ENCODE data around the gene PCDH8.

The PCDH8 gene

GRCh38 chr13:52835071-52835839 is 13.2 kb downstream of the PCDH8 start:
- Histone ChIP-seq H3K9ac (no peak overlapping the region), H2AFZ (ENCODE audit: low read depth) (no peak overlapping the region), H4K20me1 (ENCODE audit: insufficient read depth) (no peaks in the 10 kb centered on the region), H3K27me3 (ENCODE audit: insufficient read depth, low read depth) (no peaks in the 10 kb centered on the region), H3K4me2 (no peak overlapping the region), H3K27ac (no peak overlapping the region), H3K79me2 (ENCODE audit: insufficient read depth, low read depth) (no peaks in the 10 kb centered on the region), H3K36me3 (ENCODE audit: insufficient read depth) (no peaks in the 10 kb centered on the region), H3K4me3 (IDR thresholded peaks at IDR 0.05; ENCODE audit: insufficient read depth, low read depth, low read length) (no peak overlapping the region), H3K4me1 (ENCODE audit: low read depth, poor library complexity, severe bottlenecking) (peaks cover 3% of the 10 kb centered on the region)
- no peak for TF ChIP-seq CTCF (conservative IDR thresholded peaks at IDR 0.05; ENCODE audit: low read depth, low read length)

- Histone ChIP-seq H3K79me2 (ENCODE audit: insufficient read depth, low read depth) (no peaks in the 10 kb centered on the region), H2AFZ (ENCODE audit: low read depth) (no peak overlapping the region), H4K20me1 (ENCODE audit: insufficient read depth) (no peaks in the 10 kb centered on the region), H3K27me3 (ENCODE audit: insufficient read depth, low read depth) (no peaks in the 10 kb centered on the region), H3K36me3 (ENCODE audit: insufficient read depth) (no peaks in the 10 kb centered on the region), H3K4me1 (ENCODE audit: low read depth, poor library complexity, severe bottlenecking) (peaks cover 3% of the 10 kb centered on the region), H3K27ac (no peak overlapping the region), H3K4me2 (no peak overlapping the region), H3K4me3 (IDR thresholded peaks at IDR 0.05; ENCODE audit: insufficient read depth, low read depth, low read length) (no peak overlapping the region), H3K9ac (no peak overlapping the region)
- TF ChIP-seq CTCF (conservative IDR thresholded peaks at IDR 0.05; ENCODE audit: low read depth, low read length) = no peak
Observed at GRCh38 chr13:52833296-52833875, 15.1 kb downstream of the PCDH8 start.

- Histone ChIP-seq H3K27ac (no peak overlapping the region), H4K20me1 (ENCODE audit: insufficient read depth) (no peaks in the 10 kb centered on the region), H3K4me3 (IDR thresholded peaks at IDR 0.05; ENCODE audit: insufficient read depth, low read depth, low read length) (no peak overlapping the region), H3K79me2 (ENCODE audit: insufficient read depth, low read depth) (no peaks in the 10 kb centered on the region), H2AFZ (ENCODE audit: low read depth) (no peak overlapping the region), H3K27me3 (ENCODE audit: insufficient read depth, low read depth) (no peaks in the 10 kb centered on the region), H3K4me2 (no peak overlapping the region), H3K36me3 (ENCODE audit: insufficient read depth) (no peaks in the 10 kb centered on the region), H3K9ac (no peak overlapping the region), H3K4me1 (ENCODE audit: low read depth, poor library complexity, severe bottlenecking) (no peaks in the 10 kb centered on the region)
- TF ChIP-seq CTCF (conservative IDR thresholded peaks at IDR 0.05; ENCODE audit: low read depth, low read length) = no peak
Observed at GRCh38 chr13:52832313-52832712, 16.1 kb downstream of the PCDH8 start.

GRCh38 chr13:52830946-52831345 is 17.5 kb downstream of the PCDH8 start:
- Histone ChIP-seq H2AFZ (ENCODE audit: low read depth) (no peak overlapping the region), H3K27ac (no peak overlapping the region), H3K79me2 (ENCODE audit: insufficient read depth, low read depth) (no peaks in the 10 kb centered on the region), H4K20me1 (ENCODE audit: insufficient read depth) (no peaks in the 10 kb centered on the region), H3K9ac (no peak overlapping the region), H3K36me3 (ENCODE audit: insufficient read depth) (no peaks in the 10 kb centered on the region), H3K4me3 (IDR thresholded peaks at IDR 0.05; ENCODE audit: insufficient read depth, low read depth, low read length) (no peak overlapping the region), H3K4me2 (no peak overlapping the region), H3K27me3 (ENCODE audit: insufficient read depth, low read depth) (no peaks in the 10 kb centered on the region), H3K4me1 (ENCODE audit: low read depth, poor library complexity, severe bottlenecking) (no peaks in the 10 kb centered on the region)
- no peak for TF ChIP-seq CTCF (conservative IDR thresholded peaks at IDR 0.05; ENCODE audit: low read depth, low read length)
